ENCODE data around the gene ITSN2. TPM values are rescaled to one million over a fixed set of nuclear protein-coding genes. Genes with fewer than 3 reads are reported as not detected.

The ITSN2 gene
- total and polyA plus RNA-seq, 2 of the 8 experiments (the other 6 are each of a cell fraction or from before 2014, with no cell fraction given), result 9.3 to 17.0 TPM

GRCh38 chr2:24221343-24222050 is 138.8 kb downstream of the ITSN2 start:
- Histone ChIP-seq H3K4ac (replicated peaks; ENCODE audit: insufficient read length, low read depth, low read length) (no peak overlapping the region), H2AFZ (ENCODE audit: low read length) (no peak overlapping the region), H3K79me2 (ENCODE audit: control insufficient read depth in 1 of 2, insufficient read depth in 2 of 2, low read length in 2 of 2) (no peaks in the 10 kb centered on the region), H3K18ac (ENCODE audit: extremely low read depth, low read length) (no peak overlapping the region), H4K5ac (ENCODE audit: insufficient read length, low read depth, low read length) (no peak overlapping the region), H2BK20ac (ENCODE audit: low read length) (no peak overlapping the region), H4K8ac (ENCODE audit: extremely low read depth, insufficient read depth, low read length) (no peak overlapping the region), H3K56ac (replicated peaks; ENCODE audit: insufficient read length, low read depth, low read length) (no peak overlapping the region), H3K79me1 (ENCODE audit: low read depth, low read length) (no peaks in the 10 kb centered on the region; the same call in 1 of the 2 replicates), H3K27me3 (replicated peaks in 1 of 4; ENCODE audit: control insufficient read depth in 3 of 4, extremely low read depth in 1 of 4, insufficient read depth in 3 of 4, low read length in 3 of 4) (no peaks in the 10 kb centered on the region), H3K27ac (ENCODE audit: low read depth, low read length) (no peak overlapping the region), H3K4me3 (ENCODE audit: extremely low read depth in 1 of 4, insufficient read depth in 2 of 4, low read depth in 3 of 4, low read length in 4 of 4) (no peak overlapping the region), H3K23ac (ENCODE audit: insufficient read length) (no peak overlapping the region), H2BK120ac (replicated peaks; ENCODE audit: low read depth, low read length) (no peak overlapping the region), H3K9me3 (ENCODE audit: insufficient read depth in 2 of 2, low read depth in 1 of 2, low read length in 1 of 2) (no peaks in the 10 kb centered on the region), H2AK5ac (ENCODE audit: low read depth, low read length) (no peak overlapping the region), H2BK12ac (ENCODE audit: low read depth, low read length) (no peak overlapping the region), H3K14ac (ENCODE audit: insufficient read length) (no peak overlapping the region), H3K36me3 (ENCODE audit: control insufficient read depth in 2 of 4, insufficient read depth in 4 of 4, low read length in 3 of 4) (no peaks in the 10 kb centered on the region), H2BK5ac (ENCODE audit: low read depth, low read length) (no peak overlapping the region), H3K4me2 (ENCODE audit: insufficient read depth in 1 of 2, low read depth in 2 of 2, low read length in 2 of 2) (no peak overlapping the region), H3K23me2 (ENCODE audit: low read depth, low read length) (no peaks in the 10 kb centered on the region), H4K20me1 (replicated peaks in 1 of 2; ENCODE audit: control insufficient read depth in 1 of 2, insufficient read depth in 2 of 2, low read length in 2 of 2) (peaks cover 0 to 2% of the 10 kb centered on the region in 2 experiments), H2BK15ac (ENCODE audit: low read length) (no peak overlapping the region), H4K91ac (replicated peaks; ENCODE audit: insufficient read length, low read length) (no peak overlapping the region), H3K4me1 (replicated peaks in 1 of 4; ENCODE audit: control insufficient read depth in 3 of 4, insufficient read depth in 4 of 4, low read length in 3 of 4) (no peaks in the 10 kb centered on the region), H3K9ac (replicated peaks in 1 of 4; ENCODE audit: extremely low read depth in 1 of 4, low read depth in 3 of 4, low read length in 3 of 4) (no peak overlapping the region)
- ChIA-PET POLR2A (ENCODE audit: partially characterized antibody) (interaction anchor here (0.8 to 1.0 kb wide), 2 partner anchors 10 to 15 kb away, joined by 3 read pairs; no protein-coding TSS in a partner anchor), CTCF (ENCODE audit: partially characterized antibody) (interaction anchor here (0.8 to 1.2 kb wide), 2 partner anchors 11 to 13 kb away, joined by 3 to 4 read pairs; no protein-coding TSS in a partner anchor)
- FAIRE-seq (no peak), DNase-seq (ENCODE audit: low read depth in 1 of 2, low spot score in 2 of 2) (no peak)
- WGBS, 2 experiments (ENCODE audit: extremely low coverage in 1 of 2, insufficient coverage in 1 of 2, insufficient read length in 1 of 2, insufficient replicate concordance in 2 of 2, low coverage in 1 of 2, low lambda C conversion rate in 2 of 2, missing lambda C conversion rate in 1 of 2), result 85 to 100% methylated on average over 1 to 6 of the region's 6 CpGs
- TF ChIP-seq CBX8 (IDR thresholded peaks at IDR 0.05; ENCODE audit: borderline replicate concordance, low read depth, low read length) (no peak), POLR2AphosphoS5 (IDR thresholded peaks at IDR 0.05; ENCODE audit: low read depth, low read length) (no peak), SUZ12 (IDR thresholded peaks at IDR 0.05; ENCODE audit: low read length) (no peak), RBBP5 (IDR thresholded peaks at IDR 0.05; ENCODE audit: borderline replicate concordance, low read depth, low read length) (no peak), HDAC6 (IDR thresholded peaks at IDR 0.05; ENCODE audit: low read depth, low read length) (no peak), TAF7 (optimal IDR thresholded peaks at IDR 0.05; ENCODE audit: borderline replicate concordance, low read depth, low read length) (no peak), EGR1 (IDR thresholded peaks at IDR 0.05; ENCODE audit: borderline replicate concordance, low read depth, low read length) (no peak), SP1 (IDR thresholded peaks at IDR 0.05; ENCODE audit: low read depth, low read length) (no peak), SIRT6 (IDR thresholded peaks at IDR 0.05; ENCODE audit: low read length) (no peak), RNF2 (IDR thresholded peaks at IDR 0.05; ENCODE audit: borderline replicate concordance, low read depth, low read length, missing control alignments, poor library complexity, severe bottlenecking) (no peak), SP2 (IDR thresholded peaks at IDR 0.05; ENCODE audit: low read length) (no peak), JUN (IDR thresholded peaks at IDR 0.05; ENCODE audit: low read depth, low read length) (no peak), MAX (IDR thresholded peaks at IDR 0.05) (no peak), POLR2A (IDR thresholded peaks at IDR 0.05; ENCODE audit: control extremely low read depth in 1 of 2, low read depth in 2 of 2, low read length in 2 of 2) (no peak)

Measured in H1 (cell line).